ENCODE data around the gene CCDC38. TPM values are rescaled to one million over a fixed set of nuclear protein-coding genes. Genes with fewer than 3 reads are reported as not detected.

CCDC38 gene
- total and polyA plus RNA-seq, 2 experiments from 2014 or later = not detected

DNA sequence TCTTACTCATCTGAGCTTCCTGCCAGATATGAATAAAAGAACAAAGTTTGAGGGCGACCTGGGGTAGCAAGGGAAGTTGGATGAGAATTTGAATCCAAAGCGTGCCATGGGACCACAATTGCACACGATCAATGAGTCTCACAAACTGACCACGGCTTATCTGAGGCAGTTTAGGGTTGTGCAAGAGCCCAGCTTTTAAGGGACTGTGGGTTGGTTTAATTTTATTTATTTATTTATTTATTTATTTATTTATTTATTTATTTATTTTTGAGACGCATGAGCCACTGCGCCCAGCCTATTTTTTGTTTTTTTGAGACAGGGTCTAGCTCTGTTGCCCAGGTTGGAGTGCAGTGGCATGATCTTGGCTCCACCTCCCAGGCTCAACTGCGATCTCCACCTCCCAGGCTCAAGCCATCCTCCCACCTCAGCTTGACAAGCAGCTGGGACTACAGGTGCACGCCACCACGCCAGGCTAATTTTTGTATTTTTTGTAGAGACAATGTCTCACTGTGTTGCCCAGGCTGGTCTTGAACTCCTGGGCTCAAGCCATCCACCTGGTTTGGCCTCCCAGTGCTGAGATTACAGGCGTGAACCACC lies 1.8 kb upstream of the CCDC38 start:
- H3K4me2 ChIP-seq = peak overlapping the region; percentile 89
- no peak for DNase-seq (ENCODE audit: low spot score)

DNA sequence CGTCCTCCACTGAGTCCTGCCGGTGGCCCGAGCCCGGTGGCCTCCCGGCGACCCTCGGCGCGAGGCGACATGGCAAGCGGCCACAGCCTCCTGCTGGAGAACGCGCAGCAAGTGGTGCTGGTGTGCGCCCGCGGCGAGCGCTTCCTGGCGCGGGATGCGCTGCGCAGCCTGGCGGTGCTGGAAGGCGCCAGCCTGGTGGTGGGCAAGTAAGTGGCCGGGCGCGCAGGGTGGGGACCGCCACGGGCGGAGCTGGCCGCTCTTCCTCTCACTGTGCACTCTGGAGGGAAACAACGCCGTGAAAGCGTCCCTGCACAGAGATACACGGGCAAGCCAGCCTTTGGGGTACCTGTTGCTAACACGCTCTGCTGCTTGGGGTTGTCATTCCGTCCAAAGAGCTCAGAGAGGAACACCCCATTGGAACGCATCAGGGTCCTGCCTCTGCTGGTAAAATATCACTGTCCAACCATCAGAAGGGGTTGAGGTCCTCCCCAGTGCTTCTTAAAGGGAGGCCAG lies 972 bp upstream of the CCDC38 start, which contains the start of gene AMDHD1:
TSS of gene AMDHD1 (plus strand) at position 2 of the 513 bp plus-strand sequence. CDS start at position 70, 68 bp downstream.
- no peaks in the 10 kb centered on the region for H3K9me3 ChIP-seq (ENCODE audit: low read depth)
- TF ChIP-seq, protein P1, sequence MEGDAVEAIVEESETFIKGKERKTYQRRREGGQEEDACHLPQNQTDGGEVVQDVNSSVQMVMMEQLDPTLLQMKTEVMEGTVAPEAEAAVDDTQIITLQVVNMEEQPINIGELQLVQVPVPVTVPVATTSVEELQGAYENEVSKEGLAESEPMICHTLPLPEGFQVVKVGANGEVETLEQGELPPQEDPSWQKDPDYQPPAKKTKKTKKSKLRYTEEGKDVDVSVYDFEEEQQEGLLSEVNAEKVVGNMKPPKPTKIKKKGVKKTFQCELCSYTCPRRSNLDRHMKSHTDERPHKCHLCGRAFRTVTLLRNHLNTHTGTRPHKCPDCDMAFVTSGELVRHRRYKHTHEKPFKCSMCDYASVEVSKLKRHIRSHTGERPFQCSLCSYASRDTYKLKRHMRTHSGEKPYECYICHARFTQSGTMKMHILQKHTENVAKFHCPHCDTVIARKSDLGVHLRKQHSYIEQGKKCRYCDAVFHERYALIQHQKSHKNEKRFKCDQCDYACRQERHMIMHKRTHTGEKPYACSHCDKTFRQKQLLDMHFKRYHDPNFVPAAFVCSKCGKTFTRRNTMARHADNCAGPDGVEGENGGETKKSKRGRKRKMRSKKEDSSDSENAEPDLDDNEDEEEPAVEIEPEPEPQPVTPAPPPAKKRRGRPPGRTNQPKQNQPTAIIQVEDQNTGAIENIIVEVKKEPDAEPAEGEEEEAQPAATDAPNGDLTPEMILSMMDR (IDR thresholded peaks at IDR 0.05; ENCODE audit: poor library complexity) = peak; percentile 30
- no peak for TF ChIP-seq EZH2phosphoT487 (IDR thresholded peaks at IDR 0.05; ENCODE audit: low read depth, severe bottlenecking, unreplicated experiment)
- no peak for TF ChIP-seq EZH2 (IDR thresholded peaks at IDR 0.05; ENCODE audit: borderline replicate concordance)
- peak; percentile 83 for DNase-seq (ENCODE audit: low spot score)
- H3K4me1 ChIP-seq (ENCODE audit: insufficient read depth) = no peaks in the 10 kb centered on the region
- H3K4me2 ChIP-seq = peak within 1 kb of the TSS; percentile 89
- H3K79me2 ChIP-seq = no peaks in the 10 kb centered on the region
- no peaks in the 10 kb centered on the region for H4K20me1 ChIP-seq (ENCODE audit: insufficient read depth, poor library complexity, severe bottlenecking)
- H3K27me3 ChIP-seq = no peaks in the 10 kb centered on the region
- H3K27ac ChIP-seq = peak within 1 kb of the TSS; percentile 73
- no peaks in the 10 kb centered on the region for H3K36me3 ChIP-seq (replicated peaks; ENCODE audit: insufficient read depth, low read depth)
- peak within 1 kb of the TSS; percentile 76 for H3K4me3 ChIP-seq
- peak within 1 kb of the TSS; percentile 92 for H2AFZ ChIP-seq
- no peaks in the 10 kb centered on the region for H3K9me2 ChIP-seq (replicated peaks; ENCODE audit: insufficient read depth)
- 3% methylated on average over 34 of the region's 38 CpGs for WGBS (ENCODE audit: low lambda C conversion rate, missing lambda C conversion rate)

More for the DNA sequence above, 1.8 kb upstream of the CCDC38 start:
- no peaks in the 10 kb centered on the region for H3K4me1 ChIP-seq (ENCODE audit: insufficient read depth)
- H3K79me2 ChIP-seq = no peaks in the 10 kb centered on the region
- H4K20me1 ChIP-seq (ENCODE audit: insufficient read depth, poor library complexity, severe bottlenecking) = no peaks in the 10 kb centered on the region
- H3K4me3 ChIP-seq = no peak overlapping the region
- H3K9me3 ChIP-seq (ENCODE audit: low read depth) = no peaks in the 10 kb centered on the region
- 87% methylated on average over 10 of the region's 10 CpGs for WGBS (ENCODE audit: low lambda C conversion rate, missing lambda C conversion rate)
- no peaks in the 10 kb centered on the region for H3K27me3 ChIP-seq
- TF ChIP-seq EZH2phosphoT487 (IDR thresholded peaks at IDR 0.05; ENCODE audit: low read depth, severe bottlenecking, unreplicated experiment) (no peak), EZH2 (IDR thresholded peaks at IDR 0.05; ENCODE audit: borderline replicate concordance) (no peak)
- TF ChIP-seq, protein P1 (IDR thresholded peaks at IDR 0.05; ENCODE audit: poor library complexity) = no peak
- no peak overlapping the region for H2AFZ ChIP-seq
- H3K9me2 ChIP-seq (replicated peaks; ENCODE audit: insufficient read depth) = no peaks in the 10 kb centered on the region
- H3K36me3 ChIP-seq (replicated peaks; ENCODE audit: insufficient read depth, low read depth) = no peaks in the 10 kb centered on the region
- H3K27ac ChIP-seq = no peak overlapping the region

DNA sequence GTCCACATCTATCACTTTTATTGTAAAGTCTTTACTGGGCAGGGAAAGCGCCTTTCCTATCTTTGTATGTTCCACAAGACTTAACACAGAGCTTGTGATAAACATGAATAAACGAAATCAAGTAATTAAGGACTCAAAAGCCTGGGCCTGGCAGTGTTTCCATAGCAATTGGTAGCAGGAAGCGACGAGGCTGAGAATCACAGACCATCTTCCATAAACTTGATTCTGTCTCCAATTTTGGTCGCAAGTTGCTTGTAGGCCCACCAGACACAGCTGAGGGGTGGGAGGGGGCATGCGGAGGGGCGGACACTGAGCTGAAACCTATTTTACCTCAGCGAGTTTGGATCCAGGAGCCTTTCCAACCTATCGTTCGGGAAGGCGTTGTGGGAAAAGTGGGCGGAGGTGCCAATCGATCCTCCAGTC lies 302 bp downstream of the CCDC38 start:
- H3K4me2 ChIP-seq = peak overlapping the region; percentile 89
- no peaks in the 10 kb centered on the region for H3K4me1 ChIP-seq (ENCODE audit: insufficient read depth)
- H4K20me1 ChIP-seq (ENCODE audit: insufficient read depth, poor library complexity, severe bottlenecking) = no peaks in the 10 kb centered on the region
- peak overlapping the region; percentile 73 for H3K27ac ChIP-seq
- no peaks in the 10 kb centered on the region for H3K36me3 ChIP-seq (replicated peaks; ENCODE audit: insufficient read depth, low read depth)
- H2AFZ ChIP-seq = peak overlapping the region; percentile 92
- H3K9me3 ChIP-seq (ENCODE audit: low read depth) = no peaks in the 10 kb centered on the region
- H3K79me2 ChIP-seq = no peaks in the 10 kb centered on the region
- no peaks in the 10 kb centered on the region for H3K27me3 ChIP-seq
- no peak for DNase-seq (ENCODE audit: low spot score)
- TF ChIP-seq EZH2phosphoT487 (IDR thresholded peaks at IDR 0.05; ENCODE audit: low read depth, severe bottlenecking, unreplicated experiment) = no peak
- TF ChIP-seq EZH2 (IDR thresholded peaks at IDR 0.05; ENCODE audit: borderline replicate concordance) = no peak
- TF ChIP-seq, protein P1 (IDR thresholded peaks at IDR 0.05; ENCODE audit: poor library complexity) = no peak
- H3K4me3 ChIP-seq = peak overlapping the region; percentile 76
- WGBS (ENCODE audit: low lambda C conversion rate, missing lambda C conversion rate) = 24% methylated on average over 5 of the region's 13 CpGs
- H3K9me2 ChIP-seq (replicated peaks; ENCODE audit: insufficient read depth) = no peaks in the 10 kb centered on the region

Measured in hepatocyte (in vitro differentiated cells).